IMR-90 (cell line): Measurements from ENCODE around the gene MRAP2. TPM values are rescaled to one million over a fixed set of nuclear protein-coding genes. Genes with fewer than 3 reads are reported as not detected.

Experiments used
- ATAC-seq: fragments of 200-7000 bp; cut with Tn5 transposase; 2 replicates; pipeline ENCODE4 v1.9.1; 2020; ENCODE audit warnings: low read depth, mild to moderate bottlenecking, moderate library complexity
- BruUV-seq: library from RNA; stranded (reverse); fragments of 400-500 nt; replicated peaks from 2 replicates; lab custom pipeline; 2021; lab: Mats Ljungman, UMichigan
- CTCF ChIA-PET: fragments of 300-600 bp; formaldehyde crosslinking; extraction: SDS; loops from one replicate; lab custom pipeline; 2021; ENCODE audit warnings: antibody characterized with exemption; lab: Yijun Ruan, JAX
- POLR2A ChIA-PET: fragments of 300-600 bp; sonication (Branson Sonifier 250); formaldehyde crosslinking; loops from one replicate; lab custom pipeline; 2022; ENCODE audit warnings: antibody characterized with exemption; ENCODE audit not compliant: unreplicated experiment; lab: Charles Lee
- DNase-seq: peaks from one replicate; pipeline ENCODE4 v3.0.0; 2013
- H2AFZ ChIP-seq: replicated peaks from 2 replicates; pipeline ENCODE3; 2013; ENCODE audit warnings: low read length, mild to moderate bottlenecking; ENCODE audit not compliant: poor library complexity
- H2AK5ac ChIP-seq: 2 replicates; pipeline ENCODE4 v1.6.1; 2013; ENCODE audit warnings: low read depth, low read length, inconsistent platforms
- H2AK9ac ChIP-seq: replicated peaks from 2 replicates; pipeline ENCODE3; 2013; ENCODE audit warnings: mild to moderate bottlenecking, low read depth, low read length, moderate library complexity; ENCODE audit not compliant: poor library complexity
- H2BK120ac ChIP-seq: 2 replicates; pipeline ENCODE4 v1.6.1; 2013; ENCODE audit warnings: low read depth, low read length, inconsistent platforms
- H2BK15ac ChIP-seq: 3 replicates; pipeline ENCODE4 v1.6.1; 2013; ENCODE audit warnings: low read depth, low read length, inconsistent platforms
- H2BK20ac ChIP-seq: 2 replicates; pipeline ENCODE4 v1.6.1; 2013; ENCODE audit warnings: low read depth, mild to moderate bottlenecking, inconsistent platforms, low read length, moderate library complexity
- H2BK5ac ChIP-seq: 2 replicates; pipeline ENCODE4 v1.6.1; 2013; ENCODE audit warnings: mild to moderate bottlenecking, low read depth, low read length, inconsistent platforms; ENCODE audit not compliant: poor library complexity, severe bottlenecking
- H3K14ac ChIP-seq: replicated peaks from 2 replicates; pipeline ENCODE4 v1.6.1; 2013; ENCODE audit warnings: low read depth, low read length, inconsistent platforms
- H3K18ac ChIP-seq: 2 replicates; pipeline ENCODE4 v1.6.1; 2013; ENCODE audit warnings: low read depth, low read length, control low read depth
- H3K23ac ChIP-seq: 2 replicates; pipeline ENCODE4 v1.6.1; 2013; ENCODE audit warnings: low read depth, low read length, inconsistent platforms
- H3K27ac ChIP-seq: 2 replicates; pipeline ENCODE4 v1.5.1; 2013; ENCODE audit warnings: mild to moderate bottlenecking, control low read depth, low read length; ENCODE audit not compliant: insufficient read depth
- H3K27me3 ChIP-seq: 2 replicates; pipeline ENCODE4 v1.6.1; 2013; ENCODE audit warnings: low read length; ENCODE audit not compliant: control insufficient read depth, insufficient read depth
- H3K36me3 ChIP-seq: 2 replicates; pipeline ENCODE4 v1.6.1; 2013; ENCODE audit warnings: low read length, mixed read lengths; ENCODE audit not compliant: control insufficient read depth, insufficient read depth
- H3K4ac ChIP-seq: 2 replicates; pipeline ENCODE4 v1.6.1; 2013; ENCODE audit warnings: low read depth, low read length, inconsistent platforms
- H3K4me1 ChIP-seq: 2 replicates; pipeline ENCODE4 v1.6.1; 2013; ENCODE audit warnings: low read length, mixed read lengths; ENCODE audit not compliant: control insufficient read depth, insufficient read depth
- H3K4me2 ChIP-seq: 2 replicates; pipeline ENCODE4 v1.6.1; 2013; ENCODE audit warnings: low read depth, mild to moderate bottlenecking, control low read depth, low read length, moderate library complexity
- H3K4me3 ChIP-seq: 2 replicates; pipeline ENCODE4 v1.5.1; 2013; ENCODE audit warnings: low read depth, mild to moderate bottlenecking, control low read depth, low read length, moderate library complexity; ENCODE audit not compliant: insufficient read depth
- H3K56ac ChIP-seq: 2 replicates; pipeline ENCODE4 v1.6.1; 2013; ENCODE audit warnings: low read length, inconsistent platforms; ENCODE audit not compliant: insufficient read depth; ENCODE audit errors: extremely low read depth
- H3K79me1 ChIP-seq, 2 experiments: 2 replicates each; pipeline ENCODE4 v1.6.1; 2013; ENCODE audit warnings: low read length in 2 of 2, inconsistent platforms in 1 of 2, low read depth in 1 of 2
- H3K9ac ChIP-seq: 2 replicates; pipeline ENCODE4 v1.6.1; 2013; ENCODE audit warnings: low read depth, low read length, control low read depth
- H3K9me1 ChIP-seq: 2 replicates; pipeline ENCODE4 v1.6.1; 2013; ENCODE audit warnings: low read length, inconsistent platforms; ENCODE audit not compliant: insufficient read depth
- H3K9me3 ChIP-seq: 2 replicates; pipeline ENCODE4 v1.6.1; 2013; ENCODE audit warnings: low read length; ENCODE audit not compliant: control insufficient read depth, insufficient read depth
- H4K20me1 ChIP-seq: 2 replicates; pipeline ENCODE4 v1.6.1; 2013; ENCODE audit warnings: low read length, inconsistent platforms; ENCODE audit not compliant: insufficient read depth
- H4K5ac ChIP-seq: 2 replicates; pipeline ENCODE4 v1.6.1; 2013; ENCODE audit warnings: mild to moderate bottlenecking, low read depth, low read length, control low read depth
- H4K8ac ChIP-seq, 2 experiments: 2 replicates each; pipeline ENCODE4 v1.6.1; 2013; ENCODE audit warnings: low read depth in 2 of 2, low read length in 2 of 2, control low read depth in 1 of 2, inconsistent platforms in 1 of 2
- H4K91ac ChIP-seq: 2 replicates; pipeline ENCODE4 v1.6.1; 2013; ENCODE audit warnings: low read depth, low read length, inconsistent platforms; ENCODE audit not compliant: insufficient read depth
- BHLHE40 ChIP-seq: fragments of 150-350 bp; IDR thresholded peaks from 2 replicates; pipeline ENCODE4 v1.6.1; 2016; ENCODE audit warnings: mild to moderate bottlenecking, low read depth, low read length
- CEBPB ChIP-seq: IDR thresholded peaks from 2 replicates; pipeline ENCODE4 v1.6.1; 2012; ENCODE audit warnings: low read depth, low read length, improper control_type of control experiment
- CHD1 ChIP-seq: IDR thresholded peaks from 2 replicates; pipeline ENCODE4 v1.6.1; 2012; ENCODE audit warnings: low read depth, low read length, improper control_type of control experiment
- FOS ChIP-seq: fragments of 150-350 bp; IDR thresholded peaks from 2 replicates; pipeline ENCODE4 v1.6.1; 2016; ENCODE audit warnings: low read depth, low read length
- MAFK ChIP-seq: IDR thresholded peaks from 2 replicates; pipeline ENCODE4 v1.6.1; 2012; ENCODE audit warnings: low read depth, low read length, improper control_type of control experiment
- MAZ ChIP-seq: IDR thresholded peaks from 2 replicates; pipeline ENCODE4 v1.6.1; 2012; ENCODE audit warnings: low read depth, mild to moderate bottlenecking, low read length, improper control_type of control experiment, moderate library complexity, borderline replicate concordance
- MXI1 ChIP-seq: IDR thresholded peaks from 2 replicates; pipeline ENCODE4 v1.6.1; 2012; ENCODE audit warnings: low read depth, mild to moderate bottlenecking, low read length, moderate library complexity, borderline replicate concordance
- NFE2L2 ChIP-seq: fragments of 150-350 bp; IDR thresholded peaks from 2 replicates; pipeline ENCODE4 v1.6.1; 2016; ENCODE audit warnings: low read depth, mild to moderate bottlenecking, low read length
- POLR2A ChIP-seq: IDR thresholded peaks from 2 replicates; pipeline ENCODE4 v1.6.1; 2012; ENCODE audit warnings: mild to moderate bottlenecking, low read depth, low read length
- RAD21 ChIP-seq: IDR thresholded peaks from 2 replicates; pipeline ENCODE4 v1.6.1; 2012; ENCODE audit warnings: low read length, improper control_type of control experiment
- RCOR1 ChIP-seq: IDR thresholded peaks from 2 replicates; pipeline ENCODE4 v1.6.1; 2012; ENCODE audit warnings: mild to moderate bottlenecking, low read length, improper control_type of control experiment; ENCODE audit not compliant: insufficient replicate concordance
- RFX5 ChIP-seq: IDR thresholded peaks from 2 replicates; pipeline ENCODE4 v1.8.0; 2012; ENCODE audit warnings: low read depth, mild to moderate bottlenecking, low read length, moderate library complexity
- SMC3 ChIP-seq: fragments of 150-350 bp; IDR thresholded peaks from 2 replicates; pipeline ENCODE4 v1.6.1; 2016; ENCODE audit warnings: low read depth, mild to moderate bottlenecking, antibody characterized with exemption, low read length, moderate library complexity
- WGBS, 2 experiments: methylation state at CpG; one replicate each; pipeline versions ENCODE4 v1.1.5 to v1.1.7; 2013; ENCODE audit warnings: missing lambda C conversion rate in 2 of 2; ENCODE audit not compliant: insufficient read length in 1 of 2; ENCODE audit errors: extremely low coverage in 2 of 2; 5-methylcytosine and 5-hydroxymethylcytosine counted together
- dilution Hi-C: fragments of 300-500 bp; cut with HindIII; formaldehyde crosslinking; loops from one replicate; pipeline ENCODE4 v1.14.3; 2018; ENCODE audit warnings: low sequenced_read_pairs; ENCODE audit not compliant: unreplicated experiment
- in situ Hi-C: fragments of 300-500 bp; cut with MboI; formaldehyde crosslinking; loops from 3 replicates; pipeline ENCODE4 v1.14.3; 2019; ENCODE audit warnings: low sequenced_read_pairs, inconsistent platforms, mixed read lengths
- intact Hi-C: fragments of 100-400 bp; cut with micrococcal nuclease; formaldehyde crosslinking; loops from 2 replicates; pipeline ENCODE4 v1.10.0; 2022
- polyA plus RNA-seq, 3 experiments: library from polyadenylated mRNA; depleted of rRNA; stranded (reverse); fragments of >200 nt; gene quantifications; 2 replicates each; pipeline ENCODE4 v1.2.3, GENCODE V29; 2012; ENCODE audit warnings: low replicate concordance in 1 of 3
- total RNA-seq: library from RNA; depleted of rRNA; stranded (reverse); fragments of >200 nt; gene quantifications from 2 replicates; pipeline ENCODE4 v1.2.3, GENCODE V29; 2012
- TF ChIP-seq, protein P1 (sequence below): fragments of 150-350 bp; IDR thresholded peaks from 2 replicates; pipeline ENCODE4 v1.6.1; 2016; ENCODE audit warnings: low read depth, mild to moderate bottlenecking, low read length, moderate library complexity, borderline replicate concordance
- TF ChIP-seq, protein P2 (sequence below): conservative IDR thresholded peaks from 2 replicates; pipeline ENCODE4 v1.5.1; 2012; ENCODE audit warnings: mild to moderate bottlenecking, low read depth, low read length, improper control_type of control experiment
- TF ChIP-seq, protein P3 (sequence below): fragments of 150-350 bp; IDR thresholded peaks from 2 replicates; pipeline ENCODE4 v1.6.1; 2017; ENCODE audit warnings: mild to moderate bottlenecking, antibody characterized with exemption, low read length, low read depth

MRAP2 gene
- total and polyA plus RNA-seq, 2 of the 4 experiments (the other 2 are of a cell fraction) = 0.03 TPM; not detected in 1

DNA sequence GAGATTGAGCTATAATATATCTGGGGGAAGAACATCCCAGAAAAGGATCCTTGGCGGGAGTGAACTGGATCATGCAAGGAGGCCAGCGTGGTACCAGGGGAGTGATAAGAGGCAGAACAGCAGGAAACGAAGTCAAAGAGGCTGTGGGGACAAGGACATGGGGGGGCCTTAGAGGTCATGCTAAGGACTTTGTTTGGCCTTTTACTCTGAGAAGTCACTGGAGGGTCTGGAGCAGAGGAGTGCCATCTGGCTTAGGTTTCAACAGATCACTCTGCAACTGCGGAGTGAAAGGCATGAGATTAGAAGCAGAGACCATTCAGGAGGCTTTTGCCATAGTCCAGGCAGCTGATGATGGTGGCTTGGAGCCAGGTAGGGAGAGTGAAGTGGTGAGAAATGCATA, 24.3 kb downstream of the MRAP2 start:
- in situ Hi-C loops = no loop called here
- Histone ChIP-seq H3K36me3 (no peaks in the 10 kb centered on the region), H4K20me1 (no peaks in the 10 kb centered on the region), H3K4me3 (no peak overlapping the region), H2BK20ac (no peak overlapping the region), H2BK120ac (no peak overlapping the region), H2BK15ac (no peak overlapping the region), H4K91ac (no peak overlapping the region), H3K4me2 (no peak overlapping the region), H2AK5ac (no peak overlapping the region), H4K8ac (no peak overlapping the region), H3K9ac (no peak overlapping the region), H3K23ac (no peak overlapping the region), H2BK5ac (no peak overlapping the region), H3K79me1 (no peaks in the 10 kb centered on the region), H3K4me1 (no peaks in the 10 kb centered on the region), H2AFZ (no peak overlapping the region), H3K27ac (no peak overlapping the region), H3K4ac (no peak overlapping the region), H3K56ac (no peak overlapping the region), H3K9me3 (no peaks in the 10 kb centered on the region), H3K27me3 (peaks cover 1% of the 10 kb centered on the region), H3K18ac (no peak overlapping the region), H2AK9ac (no peak overlapping the region), H4K5ac (no peak overlapping the region), H3K9me1 (no peaks in the 10 kb centered on the region), H3K14ac (no peak overlapping the region)
- dilution Hi-C loops = no loop called here
- TF ChIP-seq, protein P1, sequence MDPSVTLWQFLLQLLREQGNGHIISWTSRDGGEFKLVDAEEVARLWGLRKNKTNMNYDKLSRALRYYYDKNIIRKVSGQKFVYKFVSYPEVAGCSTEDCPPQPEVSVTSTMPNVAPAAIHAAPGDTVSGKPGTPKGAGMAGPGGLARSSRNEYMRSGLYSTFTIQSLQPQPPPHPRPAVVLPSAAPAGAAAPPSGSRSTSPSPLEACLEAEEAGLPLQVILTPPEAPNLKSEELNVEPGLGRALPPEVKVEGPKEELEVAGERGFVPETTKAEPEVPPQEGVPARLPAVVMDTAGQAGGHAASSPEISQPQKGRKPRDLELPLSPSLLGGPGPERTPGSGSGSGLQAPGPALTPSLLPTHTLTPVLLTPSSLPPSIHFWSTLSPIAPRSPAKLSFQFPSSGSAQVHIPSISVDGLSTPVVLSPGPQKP = no peak
- TF ChIP-seq RCOR1 (no peak), SMC3 (no peak), NFE2L2 (no peak), MAZ (no peak), POLR2A (no peak), CEBPB (no peak), CHD1 (no peak), BHLHE40 (no peak), FOS (no peak), RFX5 (no peak), RAD21 (no peak), MXI1 (no peak), MAFK (no peak)
- TF ChIP-seq, protein P2, sequence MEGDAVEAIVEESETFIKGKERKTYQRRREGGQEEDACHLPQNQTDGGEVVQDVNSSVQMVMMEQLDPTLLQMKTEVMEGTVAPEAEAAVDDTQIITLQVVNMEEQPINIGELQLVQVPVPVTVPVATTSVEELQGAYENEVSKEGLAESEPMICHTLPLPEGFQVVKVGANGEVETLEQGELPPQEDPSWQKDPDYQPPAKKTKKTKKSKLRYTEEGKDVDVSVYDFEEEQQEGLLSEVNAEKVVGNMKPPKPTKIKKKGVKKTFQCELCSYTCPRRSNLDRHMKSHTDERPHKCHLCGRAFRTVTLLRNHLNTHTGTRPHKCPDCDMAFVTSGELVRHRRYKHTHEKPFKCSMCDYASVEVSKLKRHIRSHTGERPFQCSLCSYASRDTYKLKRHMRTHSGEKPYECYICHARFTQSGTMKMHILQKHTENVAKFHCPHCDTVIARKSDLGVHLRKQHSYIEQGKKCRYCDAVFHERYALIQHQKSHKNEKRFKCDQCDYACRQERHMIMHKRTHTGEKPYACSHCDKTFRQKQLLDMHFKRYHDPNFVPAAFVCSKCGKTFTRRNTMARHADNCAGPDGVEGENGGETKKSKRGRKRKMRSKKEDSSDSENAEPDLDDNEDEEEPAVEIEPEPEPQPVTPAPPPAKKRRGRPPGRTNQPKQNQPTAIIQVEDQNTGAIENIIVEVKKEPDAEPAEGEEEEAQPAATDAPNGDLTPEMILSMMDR = no peak
- TF ChIP-seq, protein P3, sequence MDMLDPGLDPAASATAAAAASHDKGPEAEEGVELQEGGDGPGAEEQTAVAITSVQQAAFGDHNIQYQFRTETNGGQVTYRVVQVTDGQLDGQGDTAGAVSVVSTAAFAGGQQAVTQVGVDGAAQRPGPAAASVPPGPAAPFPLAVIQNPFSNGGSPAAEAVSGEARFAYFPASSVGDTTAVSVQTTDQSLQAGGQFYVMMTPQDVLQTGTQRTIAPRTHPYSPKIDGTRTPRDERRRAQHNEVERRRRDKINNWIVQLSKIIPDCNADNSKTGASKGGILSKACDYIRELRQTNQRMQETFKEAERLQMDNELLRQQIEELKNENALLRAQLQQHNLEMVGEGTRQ = no peak
- ATAC-seq (no peak), DNase-seq (no peak)
- no TSS peak for BruUV-seq
- CTCF ChIA-PET = no interaction called here
- intact Hi-C loops = no loop called here
- WGBS, 2 experiments = 52% methylated on average over 3 of the region's 4 CpGs; no CpG with 5 or more reads in 1 of the 2 experiments
- POLR2A ChIA-PET = no interaction called here
